ENCODE results near the gene DENND4B. TPM values are rescaled to one million over a fixed set of nuclear protein-coding genes. Genes with fewer than 3 reads are reported as not detected.
A peak's percentile ranks its signal among the peaks of the same experiment; 100 is the strongest.

Gene DENND4B
- total RNA-seq, 4 donors from 2014 or later: 10.2 to 46.5 (median 32.3) TPM

DNA sequence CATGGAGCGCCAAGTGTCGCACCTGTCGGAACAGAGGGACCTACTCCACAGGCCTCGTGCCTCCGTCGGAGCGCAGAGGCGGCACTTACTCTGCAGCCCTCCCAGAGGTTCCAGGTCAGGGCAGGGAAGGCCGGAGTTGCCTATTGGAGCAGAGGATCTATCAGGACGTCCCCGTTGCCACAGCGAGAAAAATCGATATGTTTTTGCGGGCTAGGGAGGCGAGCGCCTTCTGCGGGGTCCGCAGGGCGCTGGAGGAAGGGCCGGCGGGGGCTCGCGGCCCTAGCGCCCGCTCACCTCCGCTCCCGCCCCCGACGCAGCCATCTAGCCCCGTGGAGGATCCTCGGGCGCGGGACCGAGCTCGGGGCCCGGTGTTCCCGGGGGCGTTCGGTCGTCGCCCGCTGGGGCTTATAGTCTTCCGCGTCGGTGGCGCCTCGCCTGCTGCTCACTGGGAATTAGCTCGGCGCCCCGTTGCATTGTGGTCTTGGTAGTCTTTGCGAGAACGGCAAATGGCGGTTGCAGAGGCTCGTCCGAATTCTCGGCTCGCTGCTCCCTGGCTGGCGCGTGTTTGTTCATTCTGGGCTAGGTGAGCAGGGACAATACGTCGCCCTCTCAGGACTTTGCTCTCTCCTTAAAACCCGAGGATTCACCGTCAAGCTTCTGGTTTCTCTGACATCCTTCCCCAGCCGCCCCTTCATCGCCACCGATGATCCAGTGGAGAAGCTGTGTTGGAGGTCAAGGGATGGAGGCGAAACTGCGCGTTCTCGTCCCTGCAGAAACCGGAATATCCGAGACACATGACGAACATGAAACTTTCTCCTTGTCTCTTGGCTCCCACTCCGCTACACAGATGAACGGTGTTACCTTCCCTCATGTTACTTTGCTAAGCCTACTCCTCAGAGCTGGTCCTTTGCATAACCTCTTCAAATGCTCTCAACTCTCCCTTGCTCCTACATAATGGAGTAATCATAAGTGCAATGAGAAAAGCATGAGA is 31.0 kb upstream of the DENND4B start, which contains the start of gene JTB:
Gene JTB (minus strand): TSS at position 425 of the 991 bp plus-strand sequence. CDS start 422 bp downstream, at position 3.
- Histone ChIP-seq H3K27ac (peak within 1 kb of the TSS; percentile 71 to 95 (median 92)), H3K9me3 (no peaks in the 10 kb centered on the region), H3K27me3 (no peaks in the 10 kb centered on the region), H3K36me3 (peaks cover 0 to 64% of the 10 kb centered on the region in 2 donors), H3K4me3 (peak within 1 kb of the TSS; percentile 68 to 96), H3K4me1 (peaks cover 0 to 32% (median 6%) of the 10 kb centered on the region in 3 donors)
- ATAC-seq: peak; percentile 95
- TF ChIP-seq POLR2AphosphoS5 (IDR thresholded peaks at IDR 0.05) (peak; percentile 87), EP300 (IDR thresholded peaks at IDR 0.05) (no peak), POLR2A (IDR thresholded peaks at IDR 0.05) (peak; percentile 86 to 92)
- TF ChIP-seq, protein P1, sequence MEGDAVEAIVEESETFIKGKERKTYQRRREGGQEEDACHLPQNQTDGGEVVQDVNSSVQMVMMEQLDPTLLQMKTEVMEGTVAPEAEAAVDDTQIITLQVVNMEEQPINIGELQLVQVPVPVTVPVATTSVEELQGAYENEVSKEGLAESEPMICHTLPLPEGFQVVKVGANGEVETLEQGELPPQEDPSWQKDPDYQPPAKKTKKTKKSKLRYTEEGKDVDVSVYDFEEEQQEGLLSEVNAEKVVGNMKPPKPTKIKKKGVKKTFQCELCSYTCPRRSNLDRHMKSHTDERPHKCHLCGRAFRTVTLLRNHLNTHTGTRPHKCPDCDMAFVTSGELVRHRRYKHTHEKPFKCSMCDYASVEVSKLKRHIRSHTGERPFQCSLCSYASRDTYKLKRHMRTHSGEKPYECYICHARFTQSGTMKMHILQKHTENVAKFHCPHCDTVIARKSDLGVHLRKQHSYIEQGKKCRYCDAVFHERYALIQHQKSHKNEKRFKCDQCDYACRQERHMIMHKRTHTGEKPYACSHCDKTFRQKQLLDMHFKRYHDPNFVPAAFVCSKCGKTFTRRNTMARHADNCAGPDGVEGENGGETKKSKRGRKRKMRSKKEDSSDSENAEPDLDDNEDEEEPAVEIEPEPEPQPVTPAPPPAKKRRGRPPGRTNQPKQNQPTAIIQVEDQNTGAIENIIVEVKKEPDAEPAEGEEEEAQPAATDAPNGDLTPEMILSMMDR (IDR thresholded peaks at IDR 0.05): peak in 2 of 4 experiments; percentile 3 to 16
- 0% methylated on average over 5 to 6 of the region's 75 CpGs for WGBS, 2 donors (ENCODE audit: low coverage in 1 of 2)

DNA sequence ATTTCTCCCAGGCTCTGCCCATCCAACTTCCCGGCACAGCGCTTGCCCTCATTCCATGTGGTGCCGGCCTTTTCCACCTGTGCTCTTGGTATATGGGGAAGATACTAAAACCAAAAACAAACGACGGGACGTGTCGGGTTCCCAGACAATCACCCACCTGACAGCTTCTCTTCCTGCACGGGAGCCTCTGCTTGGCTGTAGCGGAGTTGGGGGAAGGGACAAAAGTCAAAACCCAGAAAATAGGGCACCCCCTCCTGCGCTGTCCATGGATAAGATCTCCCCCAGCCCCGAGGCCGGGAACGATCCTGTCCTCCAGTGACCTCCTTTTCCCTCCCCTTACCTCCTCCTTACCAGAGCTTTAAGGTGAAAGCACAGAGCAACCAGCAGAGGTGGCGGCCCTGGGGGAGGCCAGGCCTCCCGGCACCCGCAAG is 30.3 kb upstream of the DENND4B start:
- Histone ChIP-seq H3K27me3 (no peaks in the 10 kb centered on the region), H3K27ac (peak overlapping the region; percentile 71 to 95 (median 92)), H3K4me1 (peaks cover 0 to 32% (median 6%) of the 10 kb centered on the region in 3 donors), H3K9me3 (no peaks in the 10 kb centered on the region), H3K4me3 (peak overlapping the region; percentile 68 to 96), H3K36me3 (peaks cover 0 to 59% of the 10 kb centered on the region in 2 donors)
- TF ChIP-seq EP300 (IDR thresholded peaks at IDR 0.05) (no peak), POLR2A (IDR thresholded peaks at IDR 0.05) (no peak)
- WGBS, 2 donors (ENCODE audit: low coverage in 1 of 2): 0 to 3% methylated on average over 6 to 8 of the region's 16 CpGs
- ATAC-seq: no peak

DNA sequence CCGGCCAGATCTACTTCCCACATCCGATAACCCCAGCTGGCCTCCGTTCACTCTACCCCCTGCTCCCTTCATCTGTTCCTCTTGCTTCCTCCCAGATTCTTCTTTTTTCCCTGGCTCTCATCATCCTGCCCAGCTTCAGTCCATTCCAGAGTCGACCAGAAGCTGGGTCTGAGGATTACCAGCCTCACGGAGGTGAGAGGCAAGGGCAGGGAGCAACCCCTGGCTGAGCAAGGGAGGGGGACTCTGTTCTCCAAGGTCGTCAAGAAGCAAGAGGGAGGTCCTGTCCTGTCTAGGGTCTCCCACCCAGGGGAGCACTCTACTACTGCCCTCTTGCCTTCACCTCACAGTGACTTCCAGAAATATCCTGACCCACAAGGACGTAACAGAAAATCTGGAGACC is 27.0 kb upstream of the DENND4B start:
- WGBS, 2 donors (ENCODE audit: low coverage in 1 of 2): 65% methylated on average over 6 of the region's 7 CpGs; no CpG with 5 or more reads in 1 of the 2 donors
- Histone ChIP-seq H3K36me3 (peaks cover 0 to 39% of the 10 kb centered on the region in 2 donors), H3K27me3 (no peaks in the 10 kb centered on the region), H3K4me1 (peaks cover 0 to 31% (median 7%) of the 10 kb centered on the region in 3 donors), H3K9me3 (no peaks in the 10 kb centered on the region), H3K4me3 (no peak overlapping the region), H3K27ac (no peak overlapping the region)
- ATAC-seq: no peak
- TF ChIP-seq POLR2AphosphoS5 (IDR thresholded peaks at IDR 0.05): no peak
- TF ChIP-seq, protein P1 (IDR thresholded peaks at IDR 0.05): no peak
- TF ChIP-seq EP300 (IDR thresholded peaks at IDR 0.05): no peak
- TF ChIP-seq POLR2A (IDR thresholded peaks at IDR 0.05): no peak

DNA sequence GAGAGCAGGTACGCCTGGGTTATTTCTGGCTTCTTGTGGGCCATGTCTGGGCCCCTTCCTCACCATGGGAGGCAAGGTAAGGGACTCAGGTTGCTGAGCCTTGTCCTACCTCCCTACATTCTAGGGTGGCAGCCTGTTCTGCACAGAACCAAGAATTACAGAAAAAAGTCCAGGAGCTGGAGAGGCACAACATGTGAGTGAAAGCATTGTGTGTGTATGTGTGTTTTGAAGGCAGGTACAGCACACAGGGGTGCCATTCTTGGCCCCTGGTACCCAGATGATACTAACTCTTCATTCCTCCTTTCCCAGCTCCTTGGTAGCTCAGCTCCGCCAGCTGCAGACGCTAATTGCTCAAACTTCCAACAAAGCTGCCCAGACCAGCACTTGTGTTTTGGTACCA is 26.6 kb upstream of the DENND4B start:
- H3K27ac ChIP-seq: no peak overlapping the region
- peaks cover 0 to 39% of the 10 kb centered on the region in 2 donors for H3K36me3 ChIP-seq
- peaks cover 0 to 31% (median 11%) of the 10 kb centered on the region in 3 donors for H3K4me1 ChIP-seq
- ATAC-seq: no peak
- H3K9me3 ChIP-seq: no peaks in the 10 kb centered on the region
- 84 to 90% methylated on average over 1 to 3 of the region's 3 CpGs for WGBS, 2 donors (ENCODE audit: low coverage in 1 of 2)
- no peaks in the 10 kb centered on the region for H3K27me3 ChIP-seq
- H3K4me3 ChIP-seq: no peak overlapping the region
- TF ChIP-seq POLR2A (IDR thresholded peaks at IDR 0.05) (no peak), POLR2AphosphoS5 (IDR thresholded peaks at IDR 0.05) (no peak), EP300 (IDR thresholded peaks at IDR 0.05) (no peak)
- TF ChIP-seq, protein P1 (IDR thresholded peaks at IDR 0.05): no peak

DNA sequence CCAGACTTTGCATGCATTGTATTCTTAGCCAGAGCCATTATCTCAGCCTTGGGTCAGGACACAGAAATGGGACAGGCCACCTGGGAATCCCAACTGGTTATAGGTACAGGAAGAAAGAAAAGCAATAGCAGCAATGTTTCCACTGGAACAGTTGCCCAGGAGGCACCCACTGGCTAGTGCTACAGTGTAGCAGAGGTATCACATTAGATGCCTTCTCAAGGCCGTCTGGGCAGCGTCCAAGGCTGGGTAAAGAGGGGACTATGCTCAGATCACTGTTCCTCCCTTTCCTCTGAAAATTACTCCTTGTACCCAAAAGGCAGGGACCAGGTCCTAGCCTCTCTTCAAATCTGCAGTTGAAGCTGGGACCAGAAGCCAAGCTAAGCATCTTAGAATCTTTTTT is 23.8 kb upstream of the DENND4B start:
- TF ChIP-seq EP300 (IDR thresholded peaks at IDR 0.05): no peak
- TF ChIP-seq, protein P1 (IDR thresholded peaks at IDR 0.05): no peak
- no peak for TF ChIP-seq POLR2A (IDR thresholded peaks at IDR 0.05)
- TF ChIP-seq POLR2AphosphoS5 (IDR thresholded peaks at IDR 0.05): no peak

More for the DNA sequence above, 23.8 kb upstream of the DENND4B start:
- Histone ChIP-seq H3K4me1 (peaks cover 0 to 31% (median 14%) of the 10 kb centered on the region in 3 donors), H3K27ac (no peak overlapping the region), H3K27me3 (no peaks in the 10 kb centered on the region), H3K4me3 (no peak overlapping the region), H3K36me3 (peaks cover 0 to 30% of the 10 kb centered on the region in 2 donors), H3K9me3 (no peaks in the 10 kb centered on the region)
- ATAC-seq: no peak
- WGBS, 2 donors (ENCODE audit: low coverage in 1 of 2): 67 to 81% methylated on average over 1 to 2 of the region's 2 CpGs
